ENCODE measurements around the gene AUNIP. TPM values are rescaled to one million over a fixed set of nuclear protein-coding genes. Genes with fewer than 3 reads are reported as not detected.

AUNIP gene
- total and polyA plus RNA-seq, 10 donors = 0.07 to 1.3 (median 0.61) TPM; not detected in 3

DNA sequence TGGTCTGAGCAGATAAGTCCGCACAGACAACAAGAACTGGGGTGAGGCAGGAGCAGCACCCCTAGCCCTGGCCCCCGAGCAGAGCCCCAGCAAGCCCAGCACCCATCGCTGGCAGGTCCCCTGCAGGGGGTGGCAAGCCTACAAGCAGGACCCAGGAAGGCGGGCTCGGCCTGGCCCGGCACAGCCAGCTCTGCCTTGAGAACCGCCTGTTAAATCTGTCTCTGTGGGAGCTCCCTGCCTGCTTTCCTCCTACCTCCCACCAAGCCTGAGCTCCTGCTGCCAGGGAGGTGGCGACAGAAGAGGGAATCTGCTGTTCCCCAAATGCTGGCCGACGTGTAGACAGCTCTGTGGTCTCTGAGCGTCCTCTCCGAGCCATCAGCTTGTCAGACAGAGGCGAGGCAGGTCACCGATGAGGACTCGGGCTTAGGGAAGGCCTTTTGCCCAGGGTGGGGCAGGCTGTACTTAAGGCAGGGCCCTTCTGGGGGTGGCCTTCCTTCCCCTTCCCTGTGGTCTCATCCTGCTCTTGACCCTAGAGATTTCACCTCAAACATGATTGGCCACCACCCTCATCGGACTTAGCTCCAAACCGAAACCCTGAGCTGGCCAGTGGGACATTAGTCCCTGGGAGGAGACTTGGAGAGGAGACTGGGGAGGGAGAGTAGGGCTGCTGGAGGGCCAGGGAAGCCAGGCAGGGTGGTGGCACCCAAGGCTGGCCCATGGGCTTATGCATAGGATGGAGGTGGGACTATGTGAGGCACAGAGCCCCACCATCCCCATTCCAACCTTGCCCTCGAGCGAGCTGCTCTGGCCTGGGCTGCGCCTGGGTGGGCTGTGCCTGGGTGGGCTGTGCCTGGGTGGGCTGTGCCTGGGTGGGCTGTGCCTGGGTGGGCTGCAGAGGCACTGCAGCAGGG is 51.5 kb downstream of the AUNIP start:
- Histone ChIP-seq H3K27ac (peak overlapping the region in 6 of 8 donors; percentile 13 to 72 (median 66)), H3K4me3 (no peak overlapping the region), H3K9me3 (no peaks in the 10 kb centered on the region), H3K36me3 (peaks cover 0 to 75% (median 19%) of the 10 kb centered on the region in 6 donors), H3K27me3 (replicated peaks in 1 of 7) (no peaks in the 10 kb centered on the region), H3K4me1 (peaks cover 20 to 89% (median 77%) of the 10 kb centered on the region in 6 donors)
- intact Hi-C loops (cut with DNase I; ENCODE audit: low total_unique reads) = loop anchor here (10.0 kb wide), 1 partner anchor 283 kb away; no protein-coding TSS in a partner anchor
- DNase-seq = peak; percentile 67
- TF ChIP-seq POLR2AphosphoS5 (IDR thresholded peaks at IDR 0.05) (peak in 2 of 3 donors; percentile 20 to 51), POLR2A (IDR thresholded peaks at IDR 0.05) (no peak), CTCF (IDR thresholded peaks at IDR 0.05 in 8 of 11, conservative IDR thresholded peaks at IDR 0.05 in 3 of 11) (no peak)
- WGBS, 5 donors = 75 to 89% (median 82%) methylated on average over 14 to 20 of the region's 20 CpGs

DNA sequence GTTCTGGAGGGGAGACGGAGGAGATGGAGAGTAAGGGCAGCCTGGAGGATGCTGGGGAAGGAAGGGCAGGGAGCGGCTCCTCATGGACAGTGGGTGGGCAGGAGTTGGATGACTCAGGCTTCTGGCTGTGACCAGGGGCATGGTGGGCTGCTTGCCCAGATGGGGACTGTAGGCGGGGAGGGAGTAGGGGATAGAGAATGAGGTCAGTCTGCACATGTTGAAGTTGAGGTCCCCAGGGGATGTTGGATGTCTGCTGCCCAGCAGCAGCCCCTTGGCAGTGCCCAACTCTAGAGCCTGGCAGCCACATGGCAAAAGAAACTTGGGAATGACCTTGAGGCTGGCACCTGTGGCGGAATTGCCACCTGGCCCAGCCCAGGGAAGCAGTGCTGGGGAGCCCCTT is 52.8 kb downstream of the AUNIP start:
- Histone ChIP-seq H3K27ac (peak overlapping the region in 6 of 8 donors; percentile 43 to 72 (median 66)), H3K4me3 (no peak overlapping the region), H3K9me3 (no peaks in the 10 kb centered on the region), H3K27me3 (replicated peaks in 1 of 7) (no peaks in the 10 kb centered on the region), H3K4me1 (peaks cover 22 to 100% (median 88%) of the 10 kb centered on the region in 6 donors), H3K36me3 (peaks cover 0 to 64% (median 15%) of the 10 kb centered on the region in 6 donors)
- peak; percentile 68 for DNase-seq
- intact Hi-C loops (cut with DNase I; ENCODE audit: low total_unique reads) = loop anchor here (10.0 kb wide), 1 partner anchor 282 kb away; no protein-coding TSS in a partner anchor
- TF ChIP-seq CTCF (IDR thresholded peaks at IDR 0.05 in 8 of 11, conservative IDR thresholded peaks at IDR 0.05 in 3 of 11) (no peak), POLR2A (IDR thresholded peaks at IDR 0.05) (no peak)
- 69 to 92% (median 73%) methylated on average over 4 of the region's 4 CpGs for WGBS, 5 donors

DNA sequence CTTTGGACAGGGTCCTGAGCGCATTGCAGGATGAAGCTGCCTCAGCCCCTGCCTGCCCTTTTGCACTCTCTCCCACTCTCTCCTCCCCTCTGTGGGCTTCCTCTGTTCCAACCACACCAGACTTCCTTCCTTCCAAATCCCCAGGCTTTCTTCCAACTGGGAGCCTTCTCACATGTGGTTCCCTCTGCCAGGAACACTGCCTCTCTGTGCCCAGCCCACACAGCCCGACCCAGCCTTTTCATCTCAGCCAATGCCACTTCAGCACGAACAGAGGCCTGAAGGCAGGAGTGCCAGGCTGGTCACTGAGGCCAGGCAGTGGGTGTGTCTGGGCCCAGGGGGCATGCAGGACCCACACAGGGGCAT is 53.4 kb downstream of the AUNIP start:
- H3K36me3 ChIP-seq = peaks cover 0 to 60% (median 13%) of the 10 kb centered on the region in 6 donors
- WGBS, 5 donors = 43 to 70% (median 56%) methylated on average over 3 of the region's 3 CpGs
- no peak for TF ChIP-seq CTCF (IDR thresholded peaks at IDR 0.05 in 8 of 11, conservative IDR thresholded peaks at IDR 0.05 in 3 of 11)
- TF ChIP-seq POLR2AphosphoS5 (IDR thresholded peaks at IDR 0.05) = peak; percentile 14 to 56 (median 42)
- no peak overlapping the region for H3K4me3 ChIP-seq
- intact Hi-C loops (cut with DNase I; ENCODE audit: low total_unique reads) = loop anchor here (10.0 kb wide), 1 partner anchor 281 kb away; no protein-coding TSS in a partner anchor
- peak overlapping the region; percentile 9 to 72 (median 62) for H3K27ac ChIP-seq
- peaks cover 23 to 100% (median 88%) of the 10 kb centered on the region in 6 donors for H3K4me1 ChIP-seq
- H3K9me3 ChIP-seq = no peaks in the 10 kb centered on the region
- no peaks in the 10 kb centered on the region for H3K27me3 ChIP-seq (replicated peaks in 1 of 7)
- peak; percentile 80 for DNase-seq
